Nephron (organoid): ENCODE results near the gene TRIOBP.

Source experiments
- H3K27ac Mint-ChIP-seq, 3 experiments: 2 replicates each; pipeline ENCODE4 v1.8.0; 2020; ENCODE audit warnings: mixed read lengths in 3 of 3, mild to moderate bottlenecking in 2 of 3, moderate library complexity in 1 of 3
- H3K27me3 Mint-ChIP-seq: 2 replicates; pipeline ENCODE4 v1.8.0; 2021; ENCODE audit warnings: low read depth, mild to moderate bottlenecking, moderate library complexity, mixed read lengths
- H3K36me3 Mint-ChIP-seq: 2 replicates; pipeline ENCODE4 v1.8.0; 2020; ENCODE audit warnings: low read depth, mixed read lengths
- H3K4me1 Mint-ChIP-seq: 2 replicates; pipeline ENCODE4 v1.8.0; 2020; ENCODE audit warnings: mixed read lengths
- H3K4me3 Mint-ChIP-seq, 3 experiments: 2 replicates each; pipeline ENCODE4 v1.8.0; 2020; ENCODE audit warnings: mild to moderate bottlenecking in 3 of 3, mixed read lengths in 3 of 3, moderate library complexity in 2 of 3
- H3K9me3 Mint-ChIP-seq: 2 replicates; pipeline ENCODE4 v1.8.0; 2020; ENCODE audit warnings: mixed read lengths
- CTCF ChIP-seq, 3 experiments: fragments of 200-600 bp; sonication (generic); IDR thresholded peaks; one replicate each; pipeline ENCODE4 v1.5.0; 2021; ENCODE audit warnings: antibody characterized with exemption in 3 of 3; ENCODE audit not compliant: unreplicated experiment in 3 of 3

TRIOBP gene

GRCh38 chr22:37742376-37743171 lies 45.7 kb downstream of the TRIOBP start:
- H3K4me1 Mint-ChIP-seq: peaks cover 66% of the 10 kb centered on the region
- peak overlapping the region; percentile 18 to 67 (median 56) for H3K4me3 Mint-ChIP-seq
- H3K36me3 Mint-ChIP-seq: no peaks in the 10 kb centered on the region
- peaks cover 7% of the 10 kb centered on the region for H3K27me3 Mint-ChIP-seq
- no peak for TF ChIP-seq CTCF (IDR thresholded peaks at IDR 0.05; ENCODE audit: unreplicated experiment in 3 of 3)
- no peaks in the 10 kb centered on the region for H3K9me3 Mint-ChIP-seq
- peak overlapping the region; percentile 69 to 78 (median 77) for H3K27ac Mint-ChIP-seq

GRCh38 chr22:37744589-37744988 lies 47.7 kb downstream of the TRIOBP start:
- Mint-ChIP-seq H3K4me3 (peak overlapping the region; percentile 83 to 96 (median 92)), H3K36me3 (no peaks in the 10 kb centered on the region), H3K9me3 (no peaks in the 10 kb centered on the region), H3K27me3 (peaks cover 10% of the 10 kb centered on the region), H3K4me1 (peaks cover 61% of the 10 kb centered on the region), H3K27ac (peak overlapping the region; percentile 69 to 81 (median 78))
- no peak for TF ChIP-seq CTCF (IDR thresholded peaks at IDR 0.05; ENCODE audit: unreplicated experiment in 3 of 3)

GRCh38 chr22:37745548-37746365 lies 48.9 kb downstream of the TRIOBP start:
- peaks cover 6% of the 10 kb centered on the region for H3K27me3 Mint-ChIP-seq
- no peaks in the 10 kb centered on the region for H3K36me3 Mint-ChIP-seq
- peaks cover 50% of the 10 kb centered on the region for H3K4me1 Mint-ChIP-seq
- no peaks in the 10 kb centered on the region for H3K9me3 Mint-ChIP-seq
- H3K4me3 Mint-ChIP-seq: peak overlapping the region; percentile 83 to 96 (median 92)
- peak overlapping the region; percentile 78 to 92 (median 91) for H3K27ac Mint-ChIP-seq
- no peak for TF ChIP-seq CTCF (IDR thresholded peaks at IDR 0.05; ENCODE audit: unreplicated experiment in 3 of 3)

- TF ChIP-seq CTCF (IDR thresholded peaks at IDR 0.05; ENCODE audit: unreplicated experiment in 3 of 3): no peak
- Mint-ChIP-seq H3K9me3 (no peaks in the 10 kb centered on the region), H3K36me3 (no peaks in the 10 kb centered on the region), H3K27ac (peak overlapping the region; percentile 59 to 89 (median 88)), H3K4me3 (peak overlapping the region; percentile 83 to 94 (median 93)), H3K27me3 (peaks cover 6% of the 10 kb centered on the region), H3K4me1 (peaks cover 43% of the 10 kb centered on the region)
Measured at GRCh38 chr22:37746366-37747079, 49.7 kb downstream of the TRIOBP start.

- H3K27ac Mint-ChIP-seq: peak overlapping the region; percentile 69 to 89 (median 88)
- H3K4me1 Mint-ChIP-seq: peaks cover 44% of the 10 kb centered on the region
Measured at GRCh38 chr22:37747080-37747714, 50.3 kb downstream of the TRIOBP start.

More at GRCh38 chr22:37747080-37747714, 50.3 kb downstream of the TRIOBP start:
- Mint-ChIP-seq H3K27me3 (peaks cover 6% of the 10 kb centered on the region), H3K36me3 (no peaks in the 10 kb centered on the region), H3K9me3 (no peaks in the 10 kb centered on the region), H3K4me3 (peak overlapping the region; percentile 83 to 94 (median 93))
- no peak for TF ChIP-seq CTCF (IDR thresholded peaks at IDR 0.05; ENCODE audit: unreplicated experiment in 3 of 3)
